ENCODE measurements around the gene FBP2. TPM values are rescaled to one million over a fixed set of nuclear protein-coding genes. Genes with fewer than 3 reads are reported as not detected.
A peak's percentile ranks its signal among the peaks of the same experiment; 100 is the strongest.

The FBP2 gene
- total RNA-seq, 1 experiment from 2014 or later = not detected

DNA sequence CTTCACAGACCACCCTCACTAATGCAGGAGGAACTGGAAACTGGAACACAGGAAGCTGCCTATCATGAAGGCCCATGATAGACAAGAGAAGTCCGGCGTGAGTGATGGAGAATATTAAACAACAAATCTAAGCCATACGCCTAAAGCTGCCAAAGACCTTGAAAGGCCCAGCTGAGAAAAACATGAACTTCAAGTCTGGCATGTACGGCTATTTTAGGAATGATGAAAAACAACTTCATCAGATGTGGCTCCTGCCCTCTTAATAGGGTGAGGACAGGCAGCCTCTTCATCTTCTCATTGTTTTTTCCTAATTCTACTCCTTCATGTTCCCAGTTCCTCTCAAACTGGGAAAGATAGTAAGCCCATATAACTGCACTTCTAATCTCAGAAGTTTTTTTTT, 25.4 kb upstream of the FBP2 start:
- intact Hi-C loops (cut with micrococcal nuclease) = no loop called here
- no TSS peak for BruUV-seq (replicated peaks)
- Histone ChIP-seq H3K36me3 (ENCODE audit: low read depth, low read length) (no peaks in the 10 kb centered on the region), H3K27ac (ENCODE audit: low read length) (no peak overlapping the region), H3K27me3 (ENCODE audit: low read length) (no peaks in the 10 kb centered on the region), H3K4me2 (ENCODE audit: low read length) (no peak overlapping the region), H3K9me2 (replicated peaks; ENCODE audit: low read length) (no peaks in the 10 kb centered on the region), H3K79me2 (ENCODE audit: low read length) (no peaks in the 10 kb centered on the region), H3F3A (ENCODE audit: low read length, unreplicated experiment) (no peaks in the 10 kb centered on the region), H3K9ac (ENCODE audit: low read length) (no peak overlapping the region), H3K4me3 (ENCODE audit: low read length) (no peak overlapping the region), H3K4me1 (ENCODE audit: insufficient read depth, low read length) (no peaks in the 10 kb centered on the region), H4K20me1 (ENCODE audit: low read length) (no peaks in the 10 kb centered on the region), H3K9me3 (ENCODE audit: low read length) (no peaks in the 10 kb centered on the region), H2AFZ (ENCODE audit: low read length) (no peak overlapping the region)
- TF ChIP-seq EZH2phosphoT487 (IDR thresholded peaks at IDR 0.05; ENCODE audit: borderline replicate concordance, low read length) (no peak), EZH2 (IDR thresholded peaks at IDR 0.05; ENCODE audit: low read length, unreplicated experiment) (no peak)
- TF ChIP-seq, protein P1, sequence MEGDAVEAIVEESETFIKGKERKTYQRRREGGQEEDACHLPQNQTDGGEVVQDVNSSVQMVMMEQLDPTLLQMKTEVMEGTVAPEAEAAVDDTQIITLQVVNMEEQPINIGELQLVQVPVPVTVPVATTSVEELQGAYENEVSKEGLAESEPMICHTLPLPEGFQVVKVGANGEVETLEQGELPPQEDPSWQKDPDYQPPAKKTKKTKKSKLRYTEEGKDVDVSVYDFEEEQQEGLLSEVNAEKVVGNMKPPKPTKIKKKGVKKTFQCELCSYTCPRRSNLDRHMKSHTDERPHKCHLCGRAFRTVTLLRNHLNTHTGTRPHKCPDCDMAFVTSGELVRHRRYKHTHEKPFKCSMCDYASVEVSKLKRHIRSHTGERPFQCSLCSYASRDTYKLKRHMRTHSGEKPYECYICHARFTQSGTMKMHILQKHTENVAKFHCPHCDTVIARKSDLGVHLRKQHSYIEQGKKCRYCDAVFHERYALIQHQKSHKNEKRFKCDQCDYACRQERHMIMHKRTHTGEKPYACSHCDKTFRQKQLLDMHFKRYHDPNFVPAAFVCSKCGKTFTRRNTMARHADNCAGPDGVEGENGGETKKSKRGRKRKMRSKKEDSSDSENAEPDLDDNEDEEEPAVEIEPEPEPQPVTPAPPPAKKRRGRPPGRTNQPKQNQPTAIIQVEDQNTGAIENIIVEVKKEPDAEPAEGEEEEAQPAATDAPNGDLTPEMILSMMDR (conservative IDR thresholded peaks at IDR 0.05; ENCODE audit: low read depth, low read length) = no peak
- ChIA-PET POLR2A (ENCODE audit: unreplicated experiment) (no interaction called here), CTCF (no interaction called here)
- no peak for ATAC-seq
- no peak for DNase-seq

DNA sequence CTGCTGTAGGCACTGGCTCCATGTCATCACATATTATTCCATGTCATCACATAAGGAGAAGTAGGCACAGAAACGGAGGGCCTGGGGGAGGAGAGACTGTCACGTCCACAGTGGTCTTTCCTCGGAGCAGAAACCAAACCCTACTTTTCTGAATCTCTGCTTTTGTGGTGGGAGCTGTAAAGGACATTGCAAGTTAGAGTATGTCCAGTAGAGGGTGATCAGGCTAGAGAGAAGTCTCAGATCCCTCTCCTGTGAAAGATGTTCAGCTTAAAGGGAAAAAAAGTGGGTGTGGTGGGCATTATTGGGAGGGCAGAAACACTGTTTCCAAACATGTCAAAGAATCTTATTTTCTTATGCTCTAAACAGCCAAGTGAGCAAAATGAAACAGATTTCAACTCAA, 19.4 kb upstream of the FBP2 start:
- H3K4me2 ChIP-seq (ENCODE audit: low read length) = no peak overlapping the region
- no TSS peak for BruUV-seq (replicated peaks)

DNA sequence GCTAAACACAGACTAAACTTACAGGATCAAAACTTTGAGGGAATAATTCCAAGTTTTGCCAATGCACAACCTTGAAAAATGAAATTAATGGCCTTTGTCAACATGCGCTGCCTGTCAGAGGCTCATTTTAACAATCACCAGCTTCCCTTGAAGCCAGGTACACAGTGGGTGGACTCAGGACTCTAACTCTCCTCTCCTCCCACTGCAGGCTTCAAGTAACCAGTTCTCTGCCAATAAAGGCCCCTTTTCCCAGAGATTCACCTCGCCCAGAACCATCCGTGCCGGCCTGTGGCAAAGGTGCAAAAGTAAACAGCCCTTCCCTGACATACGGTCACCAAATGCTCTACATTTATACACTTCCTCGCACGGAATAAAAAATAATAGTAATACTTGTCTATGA, 18.4 kb upstream of the FBP2 start:
- CTCF ChIA-PET = interaction anchor here (0.8 kb wide), 1 partner anchor 58 kb away, joined by 3 read pairs; the partner anchor contains the start of gene PCAT7
- Histone ChIP-seq H3K9ac (ENCODE audit: low read length) (no peak overlapping the region), H3K79me2 (ENCODE audit: low read length) (no peaks in the 10 kb centered on the region), H3K4me2 (ENCODE audit: low read length) (no peak overlapping the region), H3F3A (ENCODE audit: low read length, unreplicated experiment) (no peaks in the 10 kb centered on the region), H3K4me1 (ENCODE audit: insufficient read depth, low read length) (peaks cover 8% of the 10 kb centered on the region; the same call in 1 of the 2 replicates), H3K4me3 (ENCODE audit: low read length) (no peak overlapping the region), H4K20me1 (ENCODE audit: low read length) (no peaks in the 10 kb centered on the region), H2AFZ (ENCODE audit: low read length) (no peak overlapping the region), H3K36me3 (ENCODE audit: low read depth, low read length) (no peaks in the 10 kb centered on the region), H3K9me2 (replicated peaks; ENCODE audit: low read length) (no peaks in the 10 kb centered on the region), H3K9me3 (ENCODE audit: low read length) (no peaks in the 10 kb centered on the region), H3K27me3 (ENCODE audit: low read length) (no peaks in the 10 kb centered on the region), H3K27ac (ENCODE audit: low read length) (no peak overlapping the region)
- TF ChIP-seq, protein P1 (conservative IDR thresholded peaks at IDR 0.05; ENCODE audit: low read depth, low read length) = no peak
- no peak for TF ChIP-seq EZH2phosphoT487 (IDR thresholded peaks at IDR 0.05; ENCODE audit: borderline replicate concordance, low read length)
- TF ChIP-seq EZH2 (IDR thresholded peaks at IDR 0.05; ENCODE audit: low read length, unreplicated experiment) = no peak
- POLR2A ChIA-PET (ENCODE audit: unreplicated experiment) = no interaction called here
- BruUV-seq (replicated peaks) = no TSS peak
- DNase-seq (no peak), ATAC-seq (no peak)
- intact Hi-C loops (cut with micrococcal nuclease) = no loop called here

More for the DNA sequence above, 19.4 kb upstream of the FBP2 start:
- Histone ChIP-seq H3K79me2 (ENCODE audit: low read length) (no peaks in the 10 kb centered on the region), H4K20me1 (ENCODE audit: low read length) (no peaks in the 10 kb centered on the region), H3K9me3 (ENCODE audit: low read length) (no peaks in the 10 kb centered on the region), H3K9ac (ENCODE audit: low read length) (no peak overlapping the region), H3K36me3 (ENCODE audit: low read depth, low read length) (no peaks in the 10 kb centered on the region), H3F3A (ENCODE audit: low read length, unreplicated experiment) (no peaks in the 10 kb centered on the region), H3K4me3 (ENCODE audit: low read length) (no peak overlapping the region), H3K4me1 (ENCODE audit: insufficient read depth, low read length) (peaks cover 8% of the 10 kb centered on the region; the same call in 1 of the 2 replicates), H2AFZ (ENCODE audit: low read length) (no peak overlapping the region), H3K27ac (ENCODE audit: low read length) (no peak overlapping the region), H3K27me3 (ENCODE audit: low read length) (no peaks in the 10 kb centered on the region), H3K9me2 (replicated peaks; ENCODE audit: low read length) (no peaks in the 10 kb centered on the region)
- peak; percentile 7 for DNase-seq
- intact Hi-C loops (cut with micrococcal nuclease) = no loop called here
- ATAC-seq = no peak
- ChIA-PET POLR2A (ENCODE audit: unreplicated experiment) (no interaction called here), CTCF (interaction anchor here (0.6 to 0.7 kb wide), 2 partner anchors 36 to 1608 kb away, joined by 4 read pairs; no protein-coding TSS in a partner anchor)
- TF ChIP-seq, protein P1 (conservative IDR thresholded peaks at IDR 0.05; ENCODE audit: low read depth, low read length) = peak; percentile 39; the same call in 1 of the 2 replicates
- TF ChIP-seq EZH2 (IDR thresholded peaks at IDR 0.05; ENCODE audit: low read length, unreplicated experiment) (no peak), EZH2phosphoT487 (IDR thresholded peaks at IDR 0.05; ENCODE audit: borderline replicate concordance, low read length) (no peak)
